GM12873 (cell line): ENCODE data around the gene CMTM2.

ENCODE experiments used
- CTCF ChIP-seq: IDR thresholded peaks from 2 replicates; pipeline ENCODE4 v1.5.1; 2012; ENCODE audit warnings: low read depth, mild to moderate bottlenecking, moderate library complexity, low read length, control low read depth; ENCODE audit not compliant: insufficient read depth; ENCODE audit errors: missing control alignments

The CMTM2 gene

GRCh38 chr16:66596986-66597848 lies 18.0 kb downstream of the CMTM2 start:
- no peak for TF ChIP-seq CTCF

GRCh38 chr16:66598111-66598510 lies 18.8 kb downstream of the CMTM2 start:
- no peak for TF ChIP-seq CTCF

GRCh38 chr16:66599726-66600125 lies 20.5 kb downstream of the CMTM2 start:
- TF ChIP-seq CTCF: no peak

- TF ChIP-seq CTCF: no peak
Observed at GRCh38 chr16:66600477-66600876, 21.2 kb downstream of the CMTM2 start.

GRCh38 chr16:66601471-66601870 lies 22.2 kb downstream of the CMTM2 start:
- no peak for TF ChIP-seq CTCF

- no peak for TF ChIP-seq CTCF
Observed at GRCh38 chr16:66603537-66604375, 24.5 kb downstream of the CMTM2 start.
